HG03565 (cell line): ENCODE data around the gene DCTN1.

Experiments
- ATAC-seq: cut with Tn5 transposase; IDR thresholded peaks from one replicate; pipeline ENCODE4 v1.9.1; 2021; ENCODE audit warnings: mild to moderate bottlenecking, moderate library complexity; ENCODE audit not compliant: unreplicated experiment

Gene DCTN1

DNA sequence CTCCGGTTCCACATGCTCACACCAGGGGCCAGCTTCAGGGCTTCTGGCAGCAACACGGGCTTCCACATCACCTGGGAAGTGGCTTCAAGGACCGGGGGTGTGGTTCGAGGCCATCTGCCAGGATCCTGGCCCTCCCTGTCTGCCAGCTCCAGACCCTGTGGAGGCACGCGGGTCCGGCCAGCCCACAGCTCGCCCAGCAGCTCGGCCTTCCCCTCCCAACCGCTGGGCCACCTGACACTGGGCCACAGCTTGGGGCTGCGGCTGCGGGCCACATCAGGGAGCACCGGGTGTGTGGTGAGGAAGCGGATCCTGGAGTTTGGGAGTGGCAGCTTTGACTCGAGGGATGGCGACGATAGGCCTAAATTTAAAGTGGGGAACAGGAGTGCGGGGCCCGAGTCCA lies 34.3 kb upstream of the DCTN1 start:
- ATAC-seq: no peak

DNA sequence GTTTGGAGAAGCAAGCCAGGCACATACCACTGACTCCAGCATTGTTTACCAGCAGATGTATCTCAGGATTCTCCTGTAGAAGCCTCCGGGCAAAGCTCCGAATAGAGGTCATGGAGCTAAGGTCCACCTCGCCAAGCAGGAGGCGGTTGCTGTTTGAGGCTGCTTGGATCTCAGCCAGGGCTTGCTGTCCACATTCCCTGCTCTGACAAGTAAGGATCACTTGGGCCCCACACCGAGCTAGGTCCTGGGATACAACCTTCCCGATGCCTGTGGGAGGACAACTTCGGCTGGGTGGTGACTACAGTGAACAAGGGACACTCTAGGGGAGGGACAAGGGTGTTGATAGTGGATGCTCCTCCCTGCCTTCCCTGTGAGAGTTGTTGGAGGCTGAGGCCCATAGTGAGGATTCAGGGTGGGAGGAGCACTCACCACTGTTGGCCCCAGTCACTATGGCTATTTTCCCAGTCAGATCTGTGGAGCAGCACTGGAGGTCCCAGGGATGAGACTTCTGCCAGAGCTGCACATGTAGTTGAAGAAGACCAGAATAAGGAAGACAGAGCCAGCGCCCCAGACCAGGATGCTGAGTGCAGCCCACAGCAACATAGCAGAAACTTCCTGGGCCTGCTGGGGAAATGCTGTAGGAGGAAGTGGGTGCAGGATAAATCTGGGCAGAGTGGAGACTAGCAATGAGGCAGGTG lies 33.0 kb upstream of the DCTN1 start:
- ATAC-seq: no peak

DNA sequence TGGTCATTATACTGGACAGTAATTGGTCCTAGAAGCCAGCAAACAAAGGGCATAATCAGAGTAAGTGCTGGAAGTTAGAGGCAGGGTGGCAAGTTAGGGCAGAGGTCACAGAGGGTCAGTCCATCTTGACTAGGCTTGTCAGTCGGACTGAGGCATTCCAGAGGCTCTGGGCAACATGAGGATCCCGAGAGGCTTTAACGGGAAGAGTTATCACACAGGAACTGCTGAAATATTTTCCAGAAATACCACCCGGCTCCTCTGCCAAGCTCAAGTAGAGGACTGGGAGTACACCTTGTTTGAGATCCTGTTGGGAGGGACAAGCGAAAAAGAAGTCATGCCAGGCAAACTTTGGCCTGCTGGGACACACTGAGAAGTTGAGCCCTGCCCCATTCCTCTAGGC lies 27.6 kb upstream of the DCTN1 start:
- no peak for ATAC-seq

DNA sequence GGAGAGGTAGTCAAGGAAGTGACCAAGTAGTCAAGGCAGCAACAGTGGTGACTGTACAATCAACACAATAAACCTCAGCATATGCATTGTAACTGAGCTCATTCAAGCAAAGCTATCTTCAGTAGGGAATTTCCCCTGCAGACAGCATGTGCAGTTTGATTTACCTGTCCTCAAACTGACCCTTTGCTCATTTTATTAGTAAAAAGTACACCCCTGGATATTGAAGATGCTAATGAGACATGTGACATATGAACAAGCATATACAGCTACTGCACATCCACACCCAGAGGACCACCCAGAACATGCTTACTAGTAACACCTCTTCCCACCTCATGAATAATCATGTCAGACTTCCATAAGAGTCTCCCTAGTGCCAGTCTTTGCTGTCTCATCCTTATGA lies 25.9 kb upstream of the DCTN1 start:
- ATAC-seq: peak; percentile 85

DNA sequence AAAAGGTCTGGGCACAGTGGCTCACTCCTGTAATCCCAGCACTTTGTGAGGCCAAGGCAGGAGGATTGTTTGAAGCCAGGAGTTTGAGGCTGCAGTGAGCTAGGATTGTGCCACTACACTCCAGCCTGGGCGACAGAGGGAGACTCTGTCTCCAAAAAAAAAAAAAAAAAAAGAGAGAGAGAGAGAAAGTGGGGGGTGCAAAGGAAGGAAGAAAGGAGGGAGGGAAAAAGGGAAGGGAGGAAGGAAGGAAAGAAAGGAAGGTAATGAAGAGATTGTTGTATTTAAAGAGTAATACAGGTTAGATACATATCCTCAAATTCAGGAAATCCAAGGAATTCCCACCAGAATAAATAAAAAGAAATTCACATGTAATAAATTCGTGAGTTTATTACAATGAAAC lies 21.8 kb upstream of the DCTN1 start:
- ATAC-seq: no peak

DNA sequence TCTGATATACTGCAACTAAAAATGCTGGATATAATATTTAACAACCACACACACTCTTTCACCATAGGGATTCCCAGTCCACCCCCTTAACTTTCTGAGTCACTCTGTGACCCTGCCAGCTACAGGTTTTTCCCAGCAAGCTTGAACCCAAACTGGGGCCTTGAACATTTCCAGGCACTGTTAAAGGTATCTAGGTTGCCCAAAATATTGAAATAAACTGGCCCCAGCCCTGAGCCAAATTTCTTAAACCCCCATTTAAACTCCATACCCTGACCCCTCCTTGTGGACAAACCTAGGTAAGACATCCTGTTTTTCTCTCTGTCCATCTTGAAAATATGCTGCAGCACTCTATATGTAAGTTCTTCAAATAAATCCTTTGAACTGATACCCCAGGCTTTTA lies 19.7 kb upstream of the DCTN1 start:
- ATAC-seq: no peak

DNA sequence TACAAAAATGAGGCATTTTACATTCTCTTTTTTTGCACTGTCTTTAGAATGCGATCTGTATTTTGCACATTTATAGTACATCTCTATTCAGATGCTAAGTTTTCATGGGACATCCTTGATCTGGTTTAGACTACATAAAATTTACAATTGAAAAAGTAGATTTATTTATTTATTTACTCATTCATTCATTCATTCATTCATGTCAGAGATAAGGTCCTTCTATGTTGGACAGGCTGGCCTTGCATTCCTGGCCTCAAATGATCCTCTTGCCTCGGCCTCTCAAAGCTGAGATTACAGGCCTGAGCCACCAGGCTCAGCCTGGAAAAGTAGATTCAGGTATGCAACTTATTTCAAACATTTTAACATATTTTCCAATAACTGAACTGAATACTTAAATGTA lies 16.0 kb upstream of the DCTN1 start:
- ATAC-seq: no peak

DNA sequence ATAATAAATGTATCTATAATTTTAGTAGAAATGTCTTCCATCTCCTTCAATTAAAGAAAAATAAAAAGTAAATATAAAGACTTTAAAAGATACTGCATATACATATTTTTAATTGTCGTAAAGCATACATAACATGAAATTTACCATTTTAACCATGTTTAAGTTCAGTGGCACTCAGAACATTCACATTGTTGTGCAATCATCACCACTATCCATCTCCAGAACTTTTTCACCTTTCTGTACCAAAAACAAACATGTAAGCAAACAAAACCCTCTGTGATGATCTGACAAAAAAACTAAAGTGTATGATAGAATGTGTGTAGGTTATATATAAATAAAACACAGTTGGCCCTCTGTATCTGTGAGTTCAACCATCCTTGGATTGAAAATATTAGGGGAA lies 13.4 kb upstream of the DCTN1 start:
- no peak for ATAC-seq

DNA sequence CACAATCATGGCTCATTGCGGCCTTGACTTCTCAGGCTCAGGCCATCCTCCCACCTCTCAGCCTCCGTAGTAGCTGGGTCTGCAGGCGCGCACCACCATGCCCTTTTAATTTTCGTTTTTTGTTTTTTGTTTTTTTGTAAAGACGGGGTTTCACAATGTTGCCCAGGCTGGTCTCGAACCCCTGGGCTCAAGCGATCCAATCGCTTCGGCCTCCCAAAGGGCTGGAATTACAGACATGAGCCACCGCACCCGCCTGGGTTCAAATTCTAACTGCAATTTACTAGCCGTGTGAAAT lies 12.3 kb upstream of the DCTN1 start:
- ATAC-seq: no peak

DNA sequence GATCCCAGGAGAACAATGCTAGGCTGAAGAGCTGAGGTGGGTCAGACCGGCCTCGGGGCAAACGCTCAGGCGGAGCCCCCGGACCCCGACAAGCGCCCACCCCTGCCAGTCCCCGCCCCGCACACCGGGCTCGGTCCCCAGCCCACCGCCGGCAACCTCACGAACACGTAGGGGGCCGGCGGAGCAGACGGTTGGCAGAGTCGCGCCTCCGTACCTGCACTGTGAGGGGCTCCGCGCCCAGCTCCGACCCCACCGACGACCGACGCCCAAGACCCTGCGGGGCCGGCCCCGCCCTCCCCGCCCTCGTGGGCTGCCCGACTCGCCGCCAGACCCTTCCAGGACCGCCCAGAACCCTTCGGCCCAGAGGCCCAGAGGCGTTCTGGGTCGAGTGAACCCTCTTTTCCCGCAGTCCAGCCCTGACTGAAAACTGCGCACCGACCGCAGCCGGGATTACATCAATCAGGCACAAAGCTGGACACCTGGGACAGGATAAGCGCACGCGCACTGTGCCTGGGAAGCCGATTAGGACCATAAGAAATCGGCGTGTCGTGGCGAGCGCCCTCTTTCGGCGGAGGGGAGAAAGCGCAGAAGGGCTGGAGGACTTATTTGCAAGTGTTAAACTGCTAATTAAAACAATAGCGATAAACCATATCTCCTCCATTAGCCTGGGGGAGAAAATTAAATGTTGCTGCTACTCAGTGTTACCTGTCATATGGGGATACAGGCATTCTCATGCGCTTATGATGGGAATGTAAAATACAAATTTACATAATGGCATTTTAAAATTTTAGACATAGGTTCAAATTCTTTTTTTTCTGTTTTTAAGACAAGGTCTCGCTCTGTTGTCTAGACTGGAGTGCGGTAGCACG lies 11.7 kb upstream of the DCTN1 start:
- peak; percentile 57 for ATAC-seq

DNA sequence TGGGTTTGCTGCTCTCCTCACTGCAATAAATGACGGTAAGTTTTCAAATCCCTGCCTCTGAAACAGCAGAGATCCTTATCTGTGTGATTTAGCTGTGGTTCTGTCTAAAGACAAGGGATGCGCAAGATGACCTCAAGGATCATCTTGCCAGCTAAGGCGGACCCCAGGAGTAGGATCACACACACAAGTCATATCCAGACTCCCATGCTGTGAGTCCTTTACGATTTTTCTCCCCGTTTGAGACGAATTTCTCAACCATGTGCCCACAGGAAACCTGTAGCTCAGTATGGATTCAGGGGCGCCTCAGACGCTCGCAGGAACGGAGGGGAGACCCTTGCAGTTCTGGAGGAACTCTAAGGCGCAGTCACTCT lies 11.1 kb upstream of the DCTN1 start:
- ATAC-seq: peak; percentile 13

DNA sequence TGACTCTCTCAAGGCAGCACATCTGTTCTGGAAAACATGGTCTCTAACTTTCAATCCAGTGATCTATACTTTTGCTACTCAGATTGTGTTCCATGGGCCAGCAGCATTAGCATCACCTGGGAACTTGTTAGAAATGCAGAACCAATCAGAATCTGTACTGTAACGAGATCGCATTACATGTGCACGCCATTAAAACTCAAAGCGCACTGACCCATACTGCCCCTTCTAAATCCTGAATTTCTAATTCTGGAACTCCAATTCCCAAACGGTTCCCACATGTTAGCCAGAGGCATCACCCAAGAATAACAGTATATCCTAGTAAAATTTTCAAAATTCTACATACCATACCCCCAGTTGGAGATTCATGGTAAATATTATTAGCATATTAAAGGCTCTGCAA lies 10.5 kb upstream of the DCTN1 start:
- ATAC-seq: no peak

DNA sequence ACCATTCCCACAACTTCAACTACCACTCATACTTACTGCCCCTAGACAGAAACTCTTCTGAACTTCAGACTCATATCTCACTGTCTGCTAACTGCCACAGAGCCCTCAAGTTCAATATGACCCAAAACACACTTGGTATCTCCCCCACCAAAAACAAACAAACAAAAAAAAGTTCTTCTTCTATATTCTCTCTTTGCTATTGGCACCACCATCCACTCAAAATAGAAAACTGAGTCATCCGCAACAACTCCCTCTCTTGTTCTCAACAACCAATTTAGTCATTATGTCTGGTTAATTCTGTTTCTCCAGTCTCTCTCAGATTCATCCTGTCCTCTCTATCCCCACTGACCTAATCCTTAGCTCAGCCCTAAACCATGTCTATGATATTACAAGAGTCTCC lies 7.2 kb upstream of the DCTN1 start:
- ATAC-seq: no peak

DNA sequence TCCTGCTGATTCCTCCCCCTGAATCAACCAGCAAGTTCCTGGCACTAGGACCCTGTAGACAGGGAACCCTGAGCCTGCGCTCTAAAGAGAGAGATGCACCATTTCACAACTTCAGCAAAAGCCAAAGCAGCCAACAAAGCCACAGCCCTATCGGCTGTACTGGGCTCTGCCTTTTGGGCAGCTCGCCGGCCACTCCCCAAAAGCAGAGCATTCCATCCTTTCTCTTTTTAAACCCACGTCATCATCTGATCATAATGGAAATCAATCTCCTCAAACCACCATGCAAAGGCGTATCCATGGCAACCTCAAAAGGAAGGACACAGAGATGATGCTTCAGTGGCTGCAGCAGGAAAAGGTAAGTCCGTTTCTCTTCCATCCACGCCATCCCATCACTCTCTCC lies 5.3 kb upstream of the DCTN1 start:
- ATAC-seq: no peak

DNA sequence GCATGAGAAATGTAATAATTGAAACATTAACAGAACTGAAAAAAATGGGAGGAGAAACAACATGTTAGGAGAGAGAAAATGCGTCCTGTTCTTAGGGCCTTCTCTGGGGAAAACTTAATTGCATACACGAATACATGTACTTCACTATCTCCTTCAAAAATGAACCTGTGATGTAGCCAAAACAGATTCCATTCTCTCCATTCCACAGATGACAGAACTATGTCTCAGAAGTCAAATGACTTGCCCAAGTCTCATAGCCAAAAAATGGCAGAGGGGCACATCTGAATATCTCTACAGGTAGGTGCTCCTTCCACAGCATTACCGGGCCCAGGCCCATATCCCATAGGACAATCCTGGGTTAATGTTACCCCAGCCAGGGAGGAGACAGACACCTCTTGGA lies 3.9 kb upstream of the DCTN1 start:
- ATAC-seq: no peak

DNA sequence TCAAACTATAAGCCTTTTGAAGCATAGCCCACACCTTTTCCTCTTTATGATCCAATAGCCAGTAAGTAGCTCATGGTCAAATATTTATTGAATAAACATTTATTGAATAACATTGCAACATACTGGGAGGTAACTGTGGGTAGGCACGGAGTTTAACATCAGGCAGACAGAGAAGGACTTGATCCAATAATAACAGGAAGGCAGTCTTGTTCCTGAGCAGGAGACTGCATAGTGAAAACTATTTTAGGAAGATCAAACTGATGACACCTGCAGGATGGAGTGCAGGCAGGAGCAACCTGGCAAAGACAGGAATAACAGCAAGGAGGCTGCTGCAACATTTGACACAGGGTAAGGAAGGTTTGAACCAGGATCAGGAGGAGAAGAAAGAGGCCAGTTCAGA lies 3.1 kb upstream of the DCTN1 start:
- ATAC-seq: no peak

DNA sequence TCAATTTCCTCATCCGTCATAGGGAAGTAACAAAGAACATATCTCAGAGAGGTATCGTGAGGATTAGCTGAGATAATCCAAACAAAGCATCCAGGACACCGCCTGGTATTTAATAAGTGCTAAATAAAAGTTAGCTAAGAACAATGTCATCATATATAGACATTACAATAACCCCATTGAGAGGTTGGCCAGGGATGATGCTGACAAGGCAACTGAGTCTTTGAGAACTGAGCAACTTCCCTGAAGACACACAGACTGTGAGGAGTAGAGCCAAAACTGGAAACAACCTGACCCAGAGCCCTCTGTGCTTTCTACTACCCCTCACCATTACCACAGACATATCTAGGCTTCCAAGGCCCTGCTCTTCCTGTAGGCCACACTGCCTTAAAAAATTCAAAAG lies 1.6 kb upstream of the DCTN1 start:
- no peak for ATAC-seq

DNA sequence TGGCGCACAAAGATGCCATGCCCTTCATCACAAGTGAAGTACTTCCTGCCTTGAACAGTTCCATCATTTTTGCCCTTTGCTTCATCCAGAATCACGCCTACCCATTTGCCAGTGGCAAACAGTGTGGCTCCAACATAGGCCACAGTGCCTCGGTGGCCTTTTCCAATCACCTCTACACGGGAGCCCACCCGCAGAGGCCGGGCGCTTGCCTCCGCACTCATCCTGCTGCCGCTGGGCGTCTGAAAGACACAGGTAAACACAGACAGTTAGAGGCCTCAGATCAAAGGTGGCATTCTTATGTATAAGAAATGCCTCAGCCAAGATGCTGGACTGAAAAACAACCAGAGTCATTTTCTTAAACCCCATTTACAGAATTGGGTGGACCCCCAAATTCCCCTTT lies 2.1 kb downstream of the DCTN1 start:
- ATAC-seq: no peak

DNA sequence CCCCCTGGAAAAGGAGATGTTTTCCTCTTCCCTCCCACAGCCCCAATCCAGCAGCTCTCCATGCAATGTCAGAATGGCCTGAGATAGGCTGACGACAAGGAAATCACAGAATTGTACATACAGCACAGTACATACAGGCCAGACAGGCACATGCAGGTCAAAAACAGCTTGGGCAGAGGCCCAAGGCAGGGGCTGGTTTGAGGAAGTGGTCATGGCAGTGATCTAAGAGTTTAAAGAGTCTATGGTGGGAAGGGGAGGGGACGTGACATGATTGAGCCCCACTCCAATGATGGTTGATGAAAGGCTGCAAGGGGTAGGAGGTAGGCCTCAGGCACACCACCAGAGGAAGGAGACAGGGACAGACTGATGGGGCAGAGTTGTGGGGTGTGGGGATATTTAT lies 4.3 kb downstream of the DCTN1 start:
- no peak for ATAC-seq

DNA sequence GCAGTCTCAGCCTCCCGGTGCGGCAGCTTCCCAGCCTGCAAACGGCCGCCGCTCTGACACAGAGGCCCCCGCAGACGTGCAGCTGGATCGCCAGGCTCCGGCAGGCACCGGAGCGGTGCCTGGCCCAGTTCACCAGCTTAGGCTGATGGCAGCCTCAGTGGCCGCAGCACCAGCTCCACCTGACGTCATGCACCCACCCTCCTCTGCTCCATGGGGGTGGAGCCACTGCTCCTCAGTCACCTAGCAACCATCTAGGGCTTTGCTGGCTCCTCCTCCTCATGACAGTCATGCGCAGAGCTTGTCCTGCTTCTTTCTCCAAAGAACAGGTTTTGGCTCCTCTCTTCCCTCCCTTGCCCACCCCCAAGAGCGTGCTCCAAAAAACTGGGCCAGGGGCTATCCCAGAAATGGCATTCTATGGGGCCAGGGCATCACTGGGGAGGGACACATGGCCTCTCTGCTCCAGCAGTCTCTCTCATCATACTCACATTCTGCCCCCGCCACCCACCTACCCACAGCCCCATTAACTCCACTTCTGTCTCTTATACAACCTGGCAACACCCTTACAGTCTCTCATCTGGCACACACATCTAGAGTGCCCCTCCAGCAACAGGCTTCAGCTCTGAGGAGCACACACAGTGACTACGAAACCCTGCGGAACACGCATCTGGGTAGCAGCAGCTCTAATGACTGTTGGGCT lies 5.5 kb downstream of the DCTN1 start:
- no peak for ATAC-seq

DNA sequence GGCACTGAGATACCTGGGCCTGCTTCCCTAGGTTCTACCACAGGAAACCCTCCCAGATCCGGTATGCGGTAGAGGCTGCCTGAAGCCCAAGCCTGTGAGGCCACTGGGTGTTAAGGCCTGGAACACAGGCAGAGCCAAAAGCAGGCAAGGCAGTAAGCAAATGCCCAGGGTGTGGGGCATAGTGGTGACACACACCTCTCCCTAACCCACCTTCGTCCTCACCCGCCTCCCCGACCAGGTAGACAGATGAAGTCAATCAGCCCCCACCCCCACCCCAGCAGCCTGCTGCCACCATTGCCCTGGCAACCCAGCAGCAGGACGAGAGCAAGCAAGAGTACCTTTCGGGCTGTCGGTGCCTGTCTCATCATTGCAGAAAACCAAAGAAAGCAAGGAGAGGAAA lies 6.1 kb downstream of the DCTN1 start:
- no peak for ATAC-seq

DNA sequence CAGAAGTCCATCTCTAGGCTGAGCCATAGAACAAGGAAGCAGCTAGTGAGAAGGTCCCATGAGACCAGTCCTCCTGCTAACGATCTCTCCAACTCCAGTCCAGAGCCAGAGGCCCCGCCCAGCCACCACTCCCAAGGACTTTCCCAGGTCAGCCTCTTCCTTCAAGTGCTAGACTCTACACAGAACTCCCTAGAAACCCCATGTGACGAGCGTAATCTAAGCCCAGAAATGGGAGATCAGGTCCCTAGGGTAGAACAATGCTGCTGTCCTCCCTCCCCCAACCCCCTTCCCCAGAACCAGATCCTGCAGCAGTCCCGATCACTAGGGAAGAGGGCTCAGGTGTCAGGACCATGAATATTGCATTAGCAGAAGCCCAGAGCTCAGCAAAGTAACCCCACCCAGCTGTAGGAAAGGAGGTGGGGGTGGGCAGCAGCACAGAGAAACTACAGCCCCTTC lies 6.9 kb downstream of the DCTN1 start:
- no peak for ATAC-seq
